LHCN-M2 (cell line): ENCODE data around the gene AP3D1. TPM values are rescaled to one million over a fixed set of nuclear protein-coding genes. Genes with fewer than 3 reads are reported as not detected.
"Not testable (repeated sequence)": the region's sequence is repeated elsewhere in the genome, so short reads cannot be mapped to it uniquely, and the experiment has no call there.

Experiments used
- DNase-seq: peaks from one replicate; pipeline ENCODE4 v3.0.0-alpha.2; 2012; ENCODE audit warnings: low read depth
- total RNA-seq: library from RNA; depleted of rRNA; stranded (reverse); fragments of >200 nt; gene quantifications from 2 replicates; pipeline ENCODE4 v1.2.3, GENCODE V29; 2014

Gene AP3D1
- total RNA-seq, 1 experiment from 2014 or later: 112 TPM

GRCh38 chr19:2086695-2087620, 64.4 kb downstream of the AP3D1 start:
- DNase-seq: not testable (repeated sequence)

DNA sequence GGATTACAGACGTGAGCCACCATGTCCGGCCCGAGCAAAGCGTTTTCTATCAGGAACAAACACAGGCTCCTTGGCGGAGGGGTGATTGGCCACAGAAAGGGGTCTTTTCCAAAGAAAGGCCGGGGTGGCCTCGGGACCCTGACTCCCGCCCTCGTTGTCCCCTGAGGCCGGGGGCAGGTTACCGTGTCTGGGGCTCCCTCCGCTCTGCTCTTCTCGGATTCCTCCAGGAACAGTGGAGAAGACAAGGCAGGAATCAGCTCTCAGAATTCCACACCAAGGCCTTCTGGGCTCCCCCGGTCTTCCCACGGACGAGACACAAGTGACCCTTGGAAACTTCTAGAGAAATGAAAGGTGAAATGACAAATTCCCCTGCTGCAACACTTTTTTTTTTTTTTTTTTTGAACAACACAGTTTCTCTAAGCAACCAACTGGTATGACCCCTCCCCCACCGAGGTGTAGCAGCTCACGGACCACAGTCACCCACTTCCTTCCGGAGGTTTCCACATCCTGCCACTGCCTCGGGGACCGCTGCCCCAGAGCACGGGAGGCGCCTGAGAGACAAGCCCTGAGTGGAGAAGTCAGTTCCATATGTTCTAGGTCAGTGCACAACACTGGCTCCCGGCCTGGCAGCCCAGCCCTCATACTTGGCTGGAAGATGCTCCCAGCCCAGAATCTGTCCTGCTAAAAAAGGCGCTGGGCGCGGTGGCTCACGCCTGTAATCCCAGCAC, 66.2 kb downstream of the AP3D1 start:
- no peak for DNase-seq

DNA sequence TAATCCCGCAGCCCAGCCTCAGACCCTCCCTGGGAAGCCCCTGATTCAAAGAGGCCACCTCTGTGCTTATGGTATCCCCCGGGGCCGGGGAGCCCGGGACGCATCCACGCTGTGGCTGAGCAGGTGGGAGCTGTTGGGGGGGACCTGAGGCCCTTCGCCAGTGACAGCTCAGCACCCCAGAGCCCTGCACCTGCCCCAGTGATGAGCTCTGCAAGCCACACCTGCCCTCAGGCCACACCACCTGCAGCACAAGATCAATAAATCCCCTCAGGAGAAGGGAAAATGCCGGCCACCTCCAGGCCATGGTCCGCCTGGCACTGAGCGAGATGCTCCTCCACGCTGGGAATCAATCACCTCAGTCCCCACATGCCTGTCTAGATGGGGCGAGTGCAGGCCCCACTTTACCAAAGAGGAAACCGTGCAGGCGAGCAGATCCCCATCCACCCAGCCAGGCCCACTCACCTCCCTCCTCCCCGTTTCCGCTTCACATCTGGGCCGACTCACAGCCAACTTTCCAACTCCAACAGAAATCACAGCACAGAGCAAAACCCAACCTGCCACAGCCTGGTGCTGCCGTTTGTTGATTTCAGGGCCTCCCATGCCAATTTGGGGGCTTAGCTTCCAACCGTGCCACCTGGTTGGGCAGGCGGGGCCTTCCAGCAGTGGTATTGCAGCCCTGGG, 68.1 kb downstream of the AP3D1 start:
- no peak for DNase-seq

- DNase-seq: no peak
Observed at GRCh38 chr19:2081873-2082810, 69.2 kb downstream of the AP3D1 start.

DNA sequence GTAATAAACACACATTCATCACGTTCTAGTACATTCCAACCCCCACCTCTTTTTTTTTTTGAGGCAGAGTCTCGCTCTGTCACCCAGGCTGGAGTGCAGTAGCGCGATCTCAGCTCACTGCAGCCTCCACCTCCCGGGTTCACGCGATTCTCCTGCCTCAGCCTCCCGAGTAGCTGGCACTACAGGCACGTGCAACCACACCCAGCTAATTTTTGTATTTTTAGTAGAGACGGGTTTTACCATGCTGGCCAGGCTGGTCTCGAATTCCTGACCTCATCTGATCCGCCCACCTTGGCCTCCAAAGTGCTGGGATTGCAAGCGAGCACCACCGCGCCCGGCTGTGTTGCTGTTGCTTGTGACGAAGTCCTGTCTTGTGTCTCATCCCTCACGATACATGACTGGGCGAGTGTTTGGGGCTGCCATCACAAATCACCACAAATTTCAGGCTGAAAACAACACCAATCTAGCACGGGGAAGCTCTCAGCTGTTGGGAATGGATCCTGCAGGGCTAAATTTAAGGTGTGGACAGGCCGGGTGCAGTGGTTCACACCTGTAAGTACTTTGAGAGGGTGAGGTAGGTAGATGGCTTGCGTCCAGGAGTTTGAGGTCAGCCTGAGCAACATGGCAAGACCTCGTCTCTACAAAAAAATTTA, 70.9 kb downstream of the AP3D1 start:
- DNase-seq: no peak

GRCh38 chr19:2079865-2080301, 71.5 kb downstream of the AP3D1 start:
- DNase-seq: no peak

GRCh38 chr19:2079076-2079864, 72.1 kb downstream of the AP3D1 start:
- no peak for DNase-seq

- no peak for DNase-seq
Observed at GRCh38 chr19:2077833-2078619, 73.3 kb downstream of the AP3D1 start.

GRCh38 chr19:2077398-2077797, 74.0 kb downstream of the AP3D1 start:
- DNase-seq: no peak

DNA sequence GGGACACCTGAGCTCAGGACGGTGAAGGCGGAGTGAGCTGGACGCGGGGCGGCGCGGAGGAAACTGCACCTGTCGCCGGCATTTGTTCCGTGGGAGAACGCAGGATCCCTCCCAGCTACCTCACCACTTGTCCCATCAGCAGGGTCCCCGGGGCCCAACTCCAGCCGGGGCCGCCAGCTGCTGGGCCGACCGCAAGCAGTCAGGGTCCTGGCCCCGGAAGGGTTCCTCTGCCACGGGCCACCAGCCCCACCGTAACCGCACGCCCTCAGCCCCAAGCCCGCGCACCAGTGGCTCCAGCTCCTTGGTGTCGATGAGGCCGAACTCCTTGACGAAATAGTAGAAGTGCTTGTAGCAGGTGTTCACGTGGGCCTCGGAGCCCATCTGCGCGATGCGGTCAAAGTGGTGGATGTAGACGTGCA, 74.8 kb downstream of the AP3D1 start:
- DNase-seq: no peak

DNA sequence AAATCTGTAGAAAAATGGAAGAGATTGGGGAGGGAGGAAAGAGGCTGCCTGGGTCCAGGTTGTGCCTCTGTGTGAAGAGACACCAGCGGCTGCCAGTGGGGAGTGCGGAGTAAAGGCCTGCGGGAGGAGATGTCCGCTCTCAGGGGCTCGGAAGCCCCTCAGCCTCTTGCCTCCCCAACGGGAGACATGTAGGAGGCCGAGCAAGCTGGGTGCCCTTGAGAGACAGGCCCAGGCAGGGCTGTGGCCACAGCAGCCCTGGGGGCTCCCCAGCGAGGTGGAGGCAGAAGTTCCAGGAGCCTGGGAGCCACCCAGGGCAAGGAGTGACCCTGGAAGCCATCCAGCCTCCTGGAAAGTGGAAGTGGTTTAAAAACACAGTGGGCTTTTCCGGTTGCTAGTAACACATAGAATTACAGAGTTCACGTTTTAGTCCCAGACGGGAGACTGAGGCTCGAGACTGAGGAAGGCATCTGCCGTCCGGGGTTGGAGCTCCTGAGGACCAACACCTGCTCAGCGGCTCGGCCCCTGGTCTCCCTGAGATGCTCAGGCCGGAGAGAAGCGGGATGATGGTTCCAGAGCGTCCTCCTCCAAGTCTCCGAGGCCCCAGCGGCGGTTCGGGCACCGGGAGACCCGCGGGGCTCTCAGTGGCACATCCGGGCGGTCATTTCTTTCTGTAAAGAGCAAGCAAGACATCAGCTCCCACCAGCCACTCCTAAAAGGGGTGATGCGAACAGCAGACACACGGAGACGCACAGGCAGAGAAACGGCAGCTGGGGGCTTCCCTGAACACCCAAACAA, 78.4 kb downstream of the AP3D1 start:
- no peak for DNase-seq

- no peak for DNase-seq
Observed at GRCh38 chr19:2070986-2071673, 80.2 kb downstream of the AP3D1 start.

DNA sequence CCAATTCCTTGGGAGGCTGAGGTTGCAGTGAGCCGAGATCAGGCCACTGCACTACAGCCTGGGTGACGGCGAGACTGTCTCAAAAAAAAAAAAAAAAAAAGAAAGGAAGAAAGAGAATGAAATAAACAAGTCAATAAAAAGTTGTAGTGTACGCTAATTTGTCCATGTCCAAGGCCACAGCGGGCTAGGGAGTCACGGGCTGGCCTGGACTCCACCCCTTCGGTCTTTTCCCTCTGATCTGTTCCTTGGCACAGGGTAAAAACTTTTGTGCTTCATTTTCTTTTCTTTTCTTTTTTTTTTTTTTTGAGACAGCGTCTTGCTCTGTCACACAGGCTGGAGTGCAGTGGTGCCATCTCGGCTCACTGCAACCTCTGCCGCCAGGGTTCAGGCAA, 80.9 kb downstream of the AP3D1 start:
- DNase-seq: no peak

GRCh38 chr19:2064788-2065524, 86.4 kb downstream of the AP3D1 start:
- DNase-seq: no peak

DNA sequence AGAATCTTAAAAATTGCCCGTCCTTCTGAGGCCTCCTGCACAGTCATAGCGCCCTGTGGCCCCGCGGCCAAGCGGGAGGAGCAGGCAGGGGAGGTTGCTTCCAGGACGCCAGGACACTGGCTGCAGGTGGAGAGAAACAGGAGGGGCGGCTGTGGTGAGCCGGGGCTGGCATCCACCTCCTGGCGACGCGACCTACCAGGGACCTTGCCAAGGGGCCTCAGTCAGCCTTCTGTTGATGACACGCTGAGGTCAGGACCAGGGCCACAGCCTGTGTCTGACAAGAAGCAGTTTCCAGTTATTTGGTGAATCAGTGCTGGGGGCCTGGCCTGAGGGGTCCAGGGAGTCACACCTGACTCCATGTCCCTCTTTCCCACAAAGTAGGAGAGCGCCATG, 87.0 kb downstream of the AP3D1 start:
- DNase-seq: no peak

- no peak for DNase-seq
Observed at GRCh38 chr19:2063824-2064223, 87.5 kb downstream of the AP3D1 start.

DNA sequence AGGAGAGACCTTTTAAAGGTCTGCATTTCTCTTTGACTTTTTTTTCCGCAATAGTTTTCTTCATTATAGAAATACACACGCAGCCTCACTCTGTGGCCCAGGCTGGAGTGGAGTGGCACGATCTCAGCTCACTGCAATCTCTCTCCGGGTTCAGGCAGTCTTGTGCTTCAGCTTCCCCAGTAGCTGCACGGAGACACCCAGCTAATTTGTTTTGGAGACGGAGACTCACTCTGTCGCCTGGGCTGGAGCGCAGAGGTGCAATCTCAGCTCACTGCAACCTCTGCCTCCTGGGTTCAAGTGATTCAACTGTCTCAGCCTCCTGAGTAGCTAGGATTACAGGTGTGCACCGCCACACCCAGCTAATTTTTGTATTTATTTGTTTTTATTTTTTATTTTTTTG, 88.6 kb downstream of the AP3D1 start:
- DNase-seq: no peak
